ENCODE measurements around the gene OXT. TPM values are rescaled to one million over a fixed set of nuclear protein-coding genes. Genes with fewer than 3 reads are reported as not detected.

OXT gene
- total and polyA plus RNA-seq, 2 of the 8 experiments (the other 6 are each of a cell fraction or from before 2014, with no cell fraction given) = not detected

- Histone ChIP-seq H4K91ac (replicated peaks; ENCODE audit: insufficient read length, low read length) (no peak overlapping the region), H3K23me2 (ENCODE audit: low read depth, low read length) (no peaks in the 10 kb centered on the region), H2BK15ac (ENCODE audit: low read length) (no peak overlapping the region), H4K20me1 (replicated peaks in 1 of 2; ENCODE audit: control insufficient read depth in 1 of 2, insufficient read depth in 2 of 2, low read length in 2 of 2) (peaks cover 0 to 7% of the 10 kb centered on the region in 2 experiments), H3K27ac (ENCODE audit: low read depth, low read length) (no peak overlapping the region), H4K5ac (ENCODE audit: insufficient read length, low read depth, low read length) (no peak overlapping the region), H3K4me2 (ENCODE audit: insufficient read depth in 1 of 2, low read depth in 2 of 2, low read length in 2 of 2) (no peak overlapping the region), H3K4ac (replicated peaks; ENCODE audit: insufficient read length, low read depth, low read length) (no peak overlapping the region), H3K18ac (ENCODE audit: extremely low read depth, low read length) (no peak overlapping the region), H2BK120ac (replicated peaks; ENCODE audit: low read depth, low read length) (no peak overlapping the region), H3K9ac (replicated peaks in 1 of 4; ENCODE audit: extremely low read depth in 1 of 4, low read depth in 3 of 4, low read length in 3 of 4) (no peak overlapping the region), H3K79me1 (ENCODE audit: low read depth, low read length) (no peaks in the 10 kb centered on the region), H2AK5ac (ENCODE audit: low read depth, low read length) (no peak overlapping the region), H2AFZ (ENCODE audit: low read length) (no peak overlapping the region), H3K4me3 (ENCODE audit: extremely low read depth in 1 of 4, insufficient read depth in 2 of 4, low read depth in 3 of 4, low read length in 4 of 4) (no peak overlapping the region), H3K79me2 (ENCODE audit: control insufficient read depth in 1 of 2, insufficient read depth in 2 of 2, low read length in 2 of 2) (no peaks in the 10 kb centered on the region), H3K9me3 (ENCODE audit: insufficient read depth in 2 of 2, low read depth in 1 of 2, low read length in 1 of 2) (no peaks in the 10 kb centered on the region), H4K8ac (ENCODE audit: extremely low read depth, insufficient read depth, low read length) (no peak overlapping the region), H3K14ac (ENCODE audit: insufficient read length) (no peak overlapping the region), H2BK5ac (ENCODE audit: low read depth, low read length) (no peak overlapping the region), H3K27me3 (replicated peaks in 1 of 4; ENCODE audit: control insufficient read depth in 3 of 4, extremely low read depth in 1 of 4, insufficient read depth in 3 of 4, low read length in 3 of 4) (peaks cover 0 to 2% (median 0%) of the 10 kb centered on the region in 4 experiments; a peak in 1 of 7 replicates), H3K23ac (ENCODE audit: insufficient read length) (no peak overlapping the region), H3K36me3 (ENCODE audit: control insufficient read depth in 2 of 4, insufficient read depth in 4 of 4, low read length in 3 of 4) (peaks cover 20 to 45% (median 32%) of the 10 kb centered on the region in 4 experiments), H2BK12ac (ENCODE audit: low read depth, low read length) (no peak overlapping the region), H2BK20ac (ENCODE audit: low read length) (no peak overlapping the region), H3K4me1 (replicated peaks in 1 of 4; ENCODE audit: control insufficient read depth in 3 of 4, insufficient read depth in 4 of 4, low read length in 3 of 4) (no peaks in the 10 kb centered on the region), H3K56ac (replicated peaks; ENCODE audit: insufficient read length, low read depth, low read length) (no peak overlapping the region)
- 96% methylated on average over 8 of the region's 8 CpGs; no CpG with 5 or more reads in 1 of the 2 experiments for WGBS, 2 experiments (ENCODE audit: extremely low coverage in 1 of 2, insufficient coverage in 1 of 2, insufficient read length in 1 of 2, insufficient replicate concordance in 2 of 2, low coverage in 1 of 2, low lambda C conversion rate in 2 of 2, missing lambda C conversion rate in 1 of 2)
- no peak for FAIRE-seq
- ChIA-PET POLR2A (ENCODE audit: partially characterized antibody) (interaction anchor here (1.9 kb wide), 1 partner anchor 13 kb away, joined by 4 read pairs; no protein-coding TSS in a partner anchor), CTCF (ENCODE audit: partially characterized antibody) (interaction anchor here (0.7 kb wide), 1 partner anchor 314 kb away, joined by 3 read pairs; no protein-coding TSS in a partner anchor)
- no peak for DNase-seq (ENCODE audit: low read depth in 1 of 2, low spot score in 2 of 2)
- no peak for TF ChIP-seq SRF (IDR thresholded peaks at IDR 0.05; ENCODE audit: low read depth, low read length)
- TF ChIP-seq RAD21 (IDR thresholded peaks at IDR 0.05 in 1 of 2, conservative IDR thresholded peaks at IDR 0.05 in 1 of 2; ENCODE audit: low read depth in 2 of 2, low read length in 2 of 2) = no peak
- no peak for TF ChIP-seq MAFK (IDR thresholded peaks at IDR 0.05; ENCODE audit: low read depth, low read length)
- no peak for TF ChIP-seq CBX8 (IDR thresholded peaks at IDR 0.05; ENCODE audit: borderline replicate concordance, low read depth, low read length)
- no peak for TF ChIP-seq HDAC6 (IDR thresholded peaks at IDR 0.05; ENCODE audit: low read depth, low read length)
- TF ChIP-seq CTCF (IDR thresholded peaks at IDR 0.05; ENCODE audit: control extremely low read depth in 1 of 3, insufficient read depth in 1 of 3, low read depth in 1 of 3, low read length in 3 of 3) = no peak
- no peak for TF ChIP-seq NRF1 (IDR thresholded peaks at IDR 0.05; ENCODE audit: low read depth, low read length)
- no peak for TF ChIP-seq MAX (IDR thresholded peaks at IDR 0.05)
- TF ChIP-seq KDM5A (IDR thresholded peaks at IDR 0.05; ENCODE audit: low read length) = no peak
- TF ChIP-seq POU5F1 (IDR thresholded peaks at IDR 0.05; ENCODE audit: low read depth, low read length) = no peak
Observed at GRCh38 chr20:3032624-3033023, 38.8 kb upstream of the OXT start.

Measured in H1 (cell line).